ENCODE data around the gene PCDHGC3. TPM values are rescaled to one million over a fixed set of nuclear protein-coding genes. Genes with fewer than 3 reads are reported as not detected.

The PCDHGC3 gene
- total RNA-seq, 1 experiment from 2014 or later, result 57.8 TPM

- Histone ChIP-seq H3K9me3 (replicated peaks) (no peaks in the 10 kb centered on the region), H3K27me3 (replicated peaks) (no peaks in the 10 kb centered on the region), H3K4me1 (replicated peaks) (peaks cover 34% of the 10 kb centered on the region), H3K36me3 (peaks cover 10% of the 10 kb centered on the region), H3K27ac (no peak overlapping the region), H3K4me3 (no peak overlapping the region)
- no peak for DNase-seq (ENCODE audit: low read depth in 1 of 2, low spot score in 2 of 2)
Measured at GRCh38 chr5:141506381-141507155, 30.8 kb downstream of the PCDHGC3 start.

GRCh38 chr5:141507387-141508091 lies 31.8 kb downstream of the PCDHGC3 start:
- Histone ChIP-seq H3K4me3 (no peak overlapping the region), H3K27me3 (replicated peaks) (no peaks in the 10 kb centered on the region), H3K27ac (no peak overlapping the region), H3K36me3 (peaks cover 20% of the 10 kb centered on the region), H3K4me1 (replicated peaks) (peaks cover 34% of the 10 kb centered on the region), H3K9me3 (replicated peaks) (no peaks in the 10 kb centered on the region)
- DNase-seq (ENCODE audit: low read depth in 1 of 2, low spot score in 2 of 2), result peak; percentile 81 to 85

DNA sequence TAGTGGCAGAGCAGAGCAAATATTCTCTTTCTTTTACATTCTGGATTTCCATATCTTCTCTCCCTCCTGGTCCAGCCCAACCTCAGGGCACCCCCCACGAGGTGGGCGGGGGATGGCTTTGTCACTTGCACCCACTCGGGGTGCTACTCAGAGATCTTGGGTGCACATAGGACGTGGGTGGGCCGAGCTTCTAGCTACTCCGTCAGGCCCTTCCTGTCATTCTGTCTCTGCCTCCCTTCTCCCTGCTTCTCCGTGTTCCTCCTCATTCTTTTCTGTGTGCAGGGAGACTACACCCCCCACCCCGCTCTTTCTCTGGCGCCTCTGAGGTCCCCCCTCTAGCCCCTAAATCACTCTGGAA lies 32.7 kb downstream of the PCDHGC3 start:
- Histone ChIP-seq H3K4me3 (no peak overlapping the region), H3K9me3 (replicated peaks) (no peaks in the 10 kb centered on the region), H3K36me3 (peaks cover 29% of the 10 kb centered on the region), H3K27ac (peak overlapping the region; percentile 14), H3K4me1 (replicated peaks) (peaks cover 40% of the 10 kb centered on the region), H3K27me3 (replicated peaks) (no peaks in the 10 kb centered on the region)
- peak in 1 of 2 experiments; percentile 49 for DNase-seq (ENCODE audit: low read depth in 1 of 2, low spot score in 2 of 2)

DNA sequence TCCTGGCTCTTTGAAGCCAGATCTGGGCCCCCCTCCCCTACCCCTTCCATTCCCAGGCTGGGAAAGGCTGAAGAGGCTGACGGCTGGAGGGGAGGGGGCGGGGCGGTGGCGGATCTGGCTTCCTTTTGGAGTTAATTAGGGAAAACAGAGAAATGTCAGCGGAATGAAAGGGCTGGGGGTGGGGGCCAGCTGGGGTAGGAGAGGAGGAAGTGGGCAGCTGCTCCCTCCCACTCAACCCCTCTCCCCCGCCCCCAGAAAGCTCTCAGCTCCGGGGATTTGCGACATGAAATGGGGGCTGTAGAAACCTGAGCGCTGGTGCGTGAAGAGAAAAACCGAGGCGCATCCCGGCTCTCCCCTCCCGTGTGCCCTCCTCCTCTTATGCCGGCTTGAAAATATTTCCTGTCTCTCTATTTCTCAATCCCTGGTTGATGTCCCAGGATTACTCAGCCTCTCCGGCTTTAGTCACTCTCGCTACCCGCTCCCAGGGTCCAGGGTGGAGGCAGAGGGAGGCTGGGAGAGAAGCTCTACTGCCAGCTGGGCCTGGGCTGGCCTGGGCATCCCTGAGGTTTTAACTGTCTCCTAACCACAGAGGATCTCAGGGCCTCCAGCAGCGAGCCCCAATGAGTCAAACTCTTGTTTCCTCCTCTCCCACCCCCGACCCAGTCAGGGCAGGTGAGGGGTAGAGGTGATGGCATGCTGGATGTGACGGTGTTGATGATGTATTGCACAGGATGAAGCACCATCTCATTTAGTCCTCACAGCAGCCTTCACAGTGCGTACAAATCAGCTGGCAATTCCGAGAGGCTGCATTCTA lies 33.2 kb downstream of the PCDHGC3 start:
- Histone ChIP-seq H3K27ac (peak overlapping the region; percentile 14), H3K36me3 (peaks cover 29% of the 10 kb centered on the region), H3K27me3 (replicated peaks) (no peaks in the 10 kb centered on the region), H3K9me3 (replicated peaks) (no peaks in the 10 kb centered on the region), H3K4me3 (no peak overlapping the region), H3K4me1 (replicated peaks) (peaks cover 46% of the 10 kb centered on the region)
- peak; percentile 66 to 79 for DNase-seq (ENCODE audit: low read depth in 1 of 2, low spot score in 2 of 2)

- H3K9me3 ChIP-seq (replicated peaks), result no peaks in the 10 kb centered on the region
- no peak for DNase-seq (ENCODE audit: low read depth in 1 of 2, low spot score in 2 of 2)
- no peak overlapping the region for H3K27ac ChIP-seq
- H3K27me3 ChIP-seq (replicated peaks), result no peaks in the 10 kb centered on the region
- no peak overlapping the region for H3K4me3 ChIP-seq
- peaks cover 29% of the 10 kb centered on the region for H3K36me3 ChIP-seq
- H3K4me1 ChIP-seq (replicated peaks), result peaks cover 58% of the 10 kb centered on the region
Measured at GRCh38 chr5:141510160-141510559, 34.4 kb downstream of the PCDHGC3 start.

DNA sequence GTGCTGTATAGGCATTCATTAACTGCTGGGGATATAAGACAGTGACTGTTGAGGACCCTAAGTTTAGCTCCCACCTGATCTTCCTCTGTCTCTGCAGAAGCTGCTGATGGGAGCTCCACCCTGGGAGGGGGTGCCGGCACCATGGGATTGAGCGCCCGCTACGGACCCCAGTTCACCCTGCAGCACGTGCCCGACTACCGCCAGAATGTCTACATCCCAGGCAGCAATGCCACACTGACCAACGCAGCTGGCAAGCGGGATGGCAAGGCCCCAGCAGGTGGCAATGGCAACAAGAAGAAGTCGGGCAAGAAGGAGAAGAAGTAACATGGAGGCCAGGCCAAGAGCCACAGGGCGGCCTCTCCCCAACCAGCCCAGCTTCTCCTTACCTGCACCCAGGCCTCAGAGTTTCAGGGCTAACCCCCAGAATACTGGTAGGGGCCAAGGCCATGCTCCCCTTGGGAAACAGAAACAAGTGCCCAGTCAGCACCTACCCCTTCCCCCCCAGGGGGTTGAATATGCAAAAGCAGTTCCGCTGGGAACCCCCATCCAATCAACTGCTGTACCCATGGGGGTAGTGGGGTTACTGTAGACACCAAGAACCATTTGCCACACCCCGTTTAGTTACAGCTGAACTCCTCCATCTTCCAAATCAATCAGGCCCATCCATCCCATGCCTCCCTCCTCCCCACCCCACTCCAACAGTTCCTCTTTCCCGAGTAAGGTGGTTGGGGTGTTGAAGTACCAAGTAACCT lies 35.3 kb downstream of the PCDHGC3 start:
- H3K4me3 ChIP-seq, result no peak overlapping the region
- H3K9me3 ChIP-seq (replicated peaks), result no peaks in the 10 kb centered on the region
- DNase-seq (ENCODE audit: low read depth in 1 of 2, low spot score in 2 of 2), result no peak
- H3K27me3 ChIP-seq (replicated peaks), result no peaks in the 10 kb centered on the region
- H3K27ac ChIP-seq, result no peak overlapping the region
- H3K36me3 ChIP-seq, result peaks cover 31% of the 10 kb centered on the region
- peaks cover 66% of the 10 kb centered on the region for H3K4me1 ChIP-seq (replicated peaks)

- H3K36me3 ChIP-seq, result peaks cover 39% of the 10 kb centered on the region
- no peak overlapping the region for H3K4me3 ChIP-seq
- H3K9me3 ChIP-seq (replicated peaks), result no peaks in the 10 kb centered on the region
- H3K27ac ChIP-seq, result no peak overlapping the region
- peaks cover 71% of the 10 kb centered on the region for H3K4me1 ChIP-seq (replicated peaks)
- no peak for DNase-seq (ENCODE audit: low read depth in 1 of 2, low spot score in 2 of 2)
- no peaks in the 10 kb centered on the region for H3K27me3 ChIP-seq (replicated peaks)
Measured at GRCh38 chr5:141511771-141512325, 36.1 kb downstream of the PCDHGC3 start.

DNA sequence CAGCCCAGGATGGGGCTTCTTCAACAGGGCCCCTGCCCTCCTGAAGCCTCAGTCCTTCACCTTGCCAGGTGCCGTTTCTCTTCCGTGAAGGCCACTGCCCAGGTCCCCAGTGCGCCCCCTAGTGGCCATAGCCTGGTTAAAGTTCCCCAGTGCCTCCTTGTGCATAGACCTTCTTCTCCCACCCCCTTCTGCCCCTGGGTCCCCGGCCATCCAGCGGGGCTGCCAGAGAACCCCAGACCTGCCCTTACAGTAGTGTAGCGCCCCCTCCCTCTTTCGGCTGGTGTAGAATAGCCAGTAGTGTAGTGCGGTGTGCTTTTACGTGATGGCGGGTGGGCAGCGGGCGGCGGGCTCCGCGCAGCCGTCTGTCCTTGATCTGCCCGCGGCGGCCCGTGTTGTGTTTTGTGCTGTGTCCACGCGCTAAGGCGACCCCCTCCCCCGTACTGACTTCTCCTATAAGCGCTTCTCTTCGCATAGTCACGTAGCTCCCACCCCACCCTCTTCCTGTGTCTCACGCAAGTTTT lies 36.7 kb downstream of the PCDHGC3 start:
- Histone ChIP-seq H3K27ac (no peak overlapping the region), H3K4me1 (replicated peaks) (peaks cover 67% of the 10 kb centered on the region), H3K27me3 (replicated peaks) (no peaks in the 10 kb centered on the region), H3K9me3 (replicated peaks) (no peaks in the 10 kb centered on the region), H3K4me3 (no peak overlapping the region), H3K36me3 (peaks cover 44% of the 10 kb centered on the region)
- peak in 1 of 2 experiments; percentile 72 for DNase-seq (ENCODE audit: low read depth in 1 of 2, low spot score in 2 of 2)

DNA sequence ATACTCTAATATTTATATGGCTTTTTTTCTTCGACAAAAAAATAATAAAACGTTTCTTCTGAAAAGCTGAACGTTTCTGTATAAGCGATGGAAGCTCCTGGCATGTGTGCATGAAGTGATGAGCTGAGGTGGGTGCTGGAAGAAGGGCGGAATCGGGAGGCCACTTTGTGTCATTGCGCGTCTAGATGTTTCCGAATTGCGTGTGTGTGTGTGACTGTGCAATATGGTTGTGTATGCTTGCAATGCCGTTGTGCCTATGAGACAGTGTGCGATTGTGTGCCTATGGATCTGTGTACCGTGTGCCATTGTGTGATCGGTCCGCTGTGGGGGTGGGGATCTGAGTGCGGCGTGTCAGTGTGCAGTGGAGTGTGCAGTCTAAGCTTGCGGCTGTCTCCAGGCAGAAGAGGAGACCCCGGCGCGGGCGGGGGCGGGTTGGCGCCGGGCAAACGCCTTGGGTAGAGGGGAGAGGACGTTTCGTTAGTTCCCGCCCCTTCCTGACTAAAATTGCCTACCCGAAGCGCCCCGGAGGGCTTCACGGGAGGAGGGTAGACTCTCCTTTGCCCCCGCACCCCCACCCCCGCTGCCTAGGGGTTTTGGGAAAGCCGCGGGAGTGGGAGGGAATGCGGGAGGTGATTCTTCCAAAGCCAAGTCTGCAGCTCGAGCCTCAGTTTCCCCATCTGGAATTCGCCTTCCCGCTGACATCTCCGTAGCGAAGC lies 37.3 kb downstream of the PCDHGC3 start:
- no peaks in the 10 kb centered on the region for H3K27me3 ChIP-seq (replicated peaks)
- H3K9me3 ChIP-seq (replicated peaks), result no peaks in the 10 kb centered on the region
- H3K36me3 ChIP-seq, result peaks cover 49% of the 10 kb centered on the region
- H3K4me3 ChIP-seq, result peak overlapping the region; percentile 3
- peak overlapping the region; percentile 68 for H3K27ac ChIP-seq
- no peak for DNase-seq (ENCODE audit: low read depth in 1 of 2, low spot score in 2 of 2)
- H3K4me1 ChIP-seq (replicated peaks), result peaks cover 60% of the 10 kb centered on the region

DNA sequence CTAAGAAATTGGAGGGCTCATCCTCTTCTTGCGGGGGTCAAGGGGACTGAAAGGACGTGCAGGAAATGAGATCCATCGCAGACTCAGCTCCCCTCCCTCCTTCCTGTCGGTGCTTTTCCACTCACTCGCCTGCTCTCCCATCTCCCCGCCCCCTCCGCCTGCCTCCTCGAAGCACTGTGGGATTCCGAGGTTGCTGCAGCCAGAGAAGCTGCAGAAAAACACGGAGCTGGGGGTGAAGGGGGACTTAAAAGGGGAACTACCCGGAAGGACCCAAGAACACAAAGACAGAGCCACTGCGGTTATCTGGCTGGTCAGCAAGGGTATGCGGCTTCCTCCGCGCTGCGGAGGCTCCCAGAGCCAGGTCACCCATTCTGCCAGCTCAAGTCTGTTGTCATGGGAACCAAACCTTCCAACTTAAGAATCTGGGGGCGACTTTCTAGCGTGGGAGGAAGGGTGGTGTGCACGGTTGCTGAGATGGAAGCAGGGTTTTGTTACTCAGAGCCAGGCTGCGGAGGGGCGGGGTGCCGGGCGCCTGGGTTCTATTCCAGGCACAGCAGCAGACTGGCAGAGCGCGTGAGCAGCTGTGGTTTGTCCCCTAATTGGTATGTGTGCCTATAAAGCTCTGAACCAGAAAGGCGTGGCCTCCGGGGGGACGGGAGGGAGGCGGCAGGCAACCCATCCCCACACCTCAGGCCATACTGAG lies 38.0 kb downstream of the PCDHGC3 start:
- no peaks in the 10 kb centered on the region for H3K9me3 ChIP-seq (replicated peaks)
- peaks cover 53% of the 10 kb centered on the region for H3K4me1 ChIP-seq (replicated peaks)
- H3K27ac ChIP-seq, result peak overlapping the region; percentile 68
- H3K36me3 ChIP-seq, result peaks cover 51% of the 10 kb centered on the region
- peak overlapping the region; percentile 3 for H3K4me3 ChIP-seq
- no peaks in the 10 kb centered on the region for H3K27me3 ChIP-seq (replicated peaks)
- peak; percentile 79 to 86 for DNase-seq (ENCODE audit: low read depth in 1 of 2, low spot score in 2 of 2)

DNA sequence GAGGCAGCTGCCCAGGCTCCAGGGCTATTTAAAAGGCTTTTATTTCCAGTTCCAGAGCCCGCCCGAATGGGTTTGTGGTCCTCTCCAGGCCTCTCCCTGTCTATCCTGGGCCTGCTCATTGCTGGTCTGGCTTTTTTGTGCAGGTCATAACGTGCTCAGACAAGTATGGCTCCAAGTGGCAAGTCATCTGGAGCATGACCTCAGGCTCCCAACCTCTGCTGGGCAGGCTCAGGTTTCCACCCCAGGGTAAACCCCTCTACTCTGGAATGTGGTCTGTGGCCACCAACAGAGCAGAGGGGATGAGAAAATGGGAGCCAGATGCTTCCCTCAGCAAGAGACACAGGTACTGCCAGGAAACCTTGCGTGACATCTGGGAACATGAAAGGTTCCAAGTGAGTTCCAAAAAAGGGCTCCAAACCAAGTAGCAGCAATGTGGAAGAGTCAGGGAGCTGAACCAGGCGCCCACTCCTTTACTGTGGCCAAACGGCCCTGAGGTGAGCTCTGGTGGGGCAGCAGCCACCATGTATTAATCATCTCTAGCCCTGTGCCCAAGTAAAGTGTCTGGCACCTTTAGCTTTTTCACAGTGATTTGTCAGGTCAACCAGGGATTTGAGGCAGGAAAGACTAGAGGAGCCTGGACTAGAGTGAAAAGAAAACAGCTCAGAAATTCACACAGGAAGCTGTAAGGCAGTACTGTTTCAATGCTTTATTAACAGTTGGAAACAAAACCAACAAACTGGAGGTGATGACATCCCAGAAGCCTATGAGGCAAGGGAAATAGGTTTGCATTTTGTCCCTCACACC lies 38.8 kb downstream of the PCDHGC3 start:
- no peaks in the 10 kb centered on the region for H3K9me3 ChIP-seq (replicated peaks)
- DNase-seq (ENCODE audit: low read depth in 1 of 2, low spot score in 2 of 2), result peak; percentile 84 to 86
- no peaks in the 10 kb centered on the region for H3K27me3 ChIP-seq (replicated peaks)
- peak overlapping the region; percentile 68 for H3K27ac ChIP-seq
- H3K4me3 ChIP-seq, result no peak overlapping the region
- peaks cover 46% of the 10 kb centered on the region for H3K4me1 ChIP-seq (replicated peaks)
- H3K36me3 ChIP-seq, result peaks cover 55% of the 10 kb centered on the region

All from SJSA1 (cell line).